Astrocyte of the spinal cord (primary cell): Measurements from ENCODE around the gene PRPF40A.

Experiments
- DNase-seq: peaks from one replicate; pipeline ENCODE4 v3.0.0; 2011; ENCODE audit warnings: low read depth, low spot score
- H3K4me3 ChIP-seq: 2 replicates; pipeline ENCODE4 v1.5.1; 2011; ENCODE audit warnings: low read depth, mild to moderate bottlenecking, low read length, moderate library complexity
- CTCF ChIP-seq: IDR thresholded peaks from 2 replicates; pipeline ENCODE4 v1.5.1; 2012; ENCODE audit warnings: low read depth, mild to moderate bottlenecking, low read length, inconsistent platforms
- in situ Hi-C: cut with HindIII; loops from 2 replicates; pipeline ENCODE4 v1.10.0; 2017; ENCODE audit warnings: low sequenced_read_pairs

PRPF40A gene

DNA sequence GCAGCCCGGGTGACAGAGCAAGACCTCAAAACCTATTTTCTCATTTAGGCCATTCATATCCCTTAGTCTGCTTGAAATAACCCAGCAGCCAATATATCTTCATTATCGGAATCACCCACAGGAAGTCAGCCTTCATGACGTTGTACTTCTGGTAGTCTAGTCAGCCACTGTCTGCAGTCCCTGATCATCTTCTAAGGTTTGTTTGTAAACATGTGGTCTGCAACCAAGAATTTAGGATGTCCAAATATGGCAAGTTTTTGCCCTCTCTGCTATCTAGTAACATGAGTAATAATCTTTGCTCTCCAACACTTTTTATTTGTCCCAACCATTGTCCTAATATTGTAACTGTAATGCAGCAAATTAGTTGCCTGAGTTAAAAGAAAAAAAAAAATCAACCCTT lies 92.5 kb downstream of the PRPF40A start:
- in situ Hi-C loops, result no loop called here
- DNase-seq, result no peak

DNA sequence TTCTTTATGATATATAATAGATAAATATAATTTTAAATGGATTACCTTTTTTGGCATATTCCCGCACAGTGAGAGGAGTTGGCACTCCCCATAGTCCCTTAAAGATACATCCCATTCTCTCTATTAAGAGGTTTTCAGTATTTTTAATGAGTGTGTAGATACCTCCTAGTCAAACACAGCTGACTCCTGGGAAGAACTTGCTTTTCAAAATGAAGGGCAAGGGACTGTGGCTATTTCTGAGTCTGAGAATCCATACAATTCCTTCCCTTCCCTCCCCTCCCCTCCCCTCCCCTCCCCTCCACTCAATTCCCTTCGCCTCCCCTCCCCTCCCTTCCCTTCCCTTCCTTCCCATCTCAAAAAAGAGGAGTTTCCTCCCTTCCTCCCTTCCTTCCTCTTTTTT lies 93.5 kb downstream of the PRPF40A start:
- in situ Hi-C loops, result no loop called here
- no peak for DNase-seq
- no peak for TF ChIP-seq CTCF
- H3K4me3 ChIP-seq, result no peak overlapping the region

More for the DNA sequence above, 92.5 kb downstream of the PRPF40A start:
- no peak overlapping the region for H3K4me3 ChIP-seq
- no peak for TF ChIP-seq CTCF

DNA sequence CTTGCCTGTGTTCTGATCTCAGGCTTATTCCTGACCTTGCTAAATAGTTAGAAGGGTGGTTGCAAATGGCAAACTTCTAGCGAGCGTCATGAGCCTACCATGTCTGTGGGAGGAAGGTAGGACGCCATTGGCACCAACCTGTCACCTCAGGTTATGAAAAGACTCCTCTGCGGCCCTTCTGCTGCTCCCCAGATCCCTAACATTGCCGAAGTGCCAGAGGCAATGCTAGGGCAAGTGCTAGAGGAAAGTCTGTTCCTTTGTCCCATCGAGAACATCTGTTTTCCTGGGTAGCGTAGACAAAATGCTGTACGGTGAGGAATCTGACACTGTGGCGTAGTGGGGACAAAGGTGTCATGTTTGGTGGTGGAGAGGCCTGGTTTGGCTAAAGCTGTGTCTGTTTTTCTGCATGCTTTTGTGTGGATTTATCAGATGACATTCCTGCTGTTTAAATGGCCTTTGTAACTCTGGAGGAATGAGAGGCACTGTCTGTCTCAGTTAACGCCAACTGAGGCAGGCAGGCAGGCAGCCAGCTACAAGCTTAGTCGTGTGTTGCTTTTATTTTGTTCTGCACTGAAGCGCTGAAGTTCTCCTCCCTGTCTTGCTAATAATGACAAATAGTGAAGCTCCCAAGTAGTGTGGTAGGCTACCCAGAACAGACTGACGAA lies 94.1 kb downstream of the PRPF40A start:
- no peak overlapping the region for H3K4me3 ChIP-seq
- TF ChIP-seq CTCF, result no peak
- in situ Hi-C loops, result no loop called here
- DNase-seq, result no peak

DNA sequence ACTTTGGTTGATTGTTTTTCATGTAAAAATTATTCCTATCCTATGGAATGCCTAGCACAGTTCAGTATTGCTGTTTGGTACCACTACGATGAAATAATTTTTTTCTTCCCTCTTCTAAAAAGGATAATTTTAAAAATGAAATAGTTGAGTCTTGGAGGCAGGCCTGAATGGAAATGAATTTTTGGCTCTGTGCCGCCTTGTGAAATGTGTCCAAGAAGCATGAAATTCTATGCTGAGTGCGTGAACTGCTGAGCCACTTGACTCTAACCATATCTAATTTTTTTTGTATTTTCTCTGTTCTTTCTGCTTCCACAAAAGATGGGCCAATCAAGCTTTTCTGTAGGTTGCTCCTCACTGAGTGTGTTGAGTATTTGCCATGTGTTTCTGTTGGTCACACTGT lies 95.0 kb downstream of the PRPF40A start:
- no peak overlapping the region for H3K4me3 ChIP-seq
- no peak for DNase-seq
- in situ Hi-C loops, result no loop called here
- TF ChIP-seq CTCF, result no peak

- no peak for DNase-seq
- no peak for TF ChIP-seq CTCF
- in situ Hi-C loops, result no loop called here
- H3K4me3 ChIP-seq, result no peak overlapping the region
These were observed 96.3 kb downstream of the PRPF40A start for GRCh38 chr2:152620985-152621384.

GRCh38 chr2:152620208-152620607 lies 97.1 kb downstream of the PRPF40A start:
- no peak for TF ChIP-seq CTCF
- no peak overlapping the region for H3K4me3 ChIP-seq
- in situ Hi-C loops, result no loop called here
- DNase-seq, result no peak
